Raji (cell line): ENCODE measurements around the gene OPA3.
A peak's percentile ranks its signal among the peaks of the same experiment; 100 is the strongest.

Experiments
- POLR2A ChIP-seq: IDR thresholded peaks from 2 replicates; pipeline ENCODE4 v1.6.1; 2011; ENCODE audit warnings: low read depth, low read length, control low read depth; ENCODE audit not compliant: insufficient read depth

OPA3 gene

DNA sequence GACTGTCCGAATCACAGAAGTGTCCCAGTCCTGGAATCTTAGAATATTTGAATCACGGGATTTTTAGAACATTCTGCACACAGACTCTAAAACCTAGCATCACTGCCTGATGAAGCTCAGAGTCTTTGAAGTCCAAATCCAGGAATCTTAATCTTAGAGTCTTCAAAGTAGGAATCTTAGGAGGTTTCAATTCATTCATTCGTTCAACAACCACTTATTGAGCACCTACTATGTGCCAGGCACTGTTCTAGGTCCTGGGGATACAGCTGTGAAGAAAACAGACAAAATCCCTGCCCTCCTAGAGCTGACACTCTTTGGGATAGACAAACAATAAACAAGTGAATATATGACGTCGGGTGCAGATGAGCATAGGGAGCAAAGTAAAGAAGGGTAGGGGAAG lies 89.4 kb downstream of the OPA3 start:
- TF ChIP-seq POLR2A, result no peak

GRCh38 chr19:45494261-45494916 lies 90.2 kb downstream of the OPA3 start:
- TF ChIP-seq POLR2A, result no peak

DNA sequence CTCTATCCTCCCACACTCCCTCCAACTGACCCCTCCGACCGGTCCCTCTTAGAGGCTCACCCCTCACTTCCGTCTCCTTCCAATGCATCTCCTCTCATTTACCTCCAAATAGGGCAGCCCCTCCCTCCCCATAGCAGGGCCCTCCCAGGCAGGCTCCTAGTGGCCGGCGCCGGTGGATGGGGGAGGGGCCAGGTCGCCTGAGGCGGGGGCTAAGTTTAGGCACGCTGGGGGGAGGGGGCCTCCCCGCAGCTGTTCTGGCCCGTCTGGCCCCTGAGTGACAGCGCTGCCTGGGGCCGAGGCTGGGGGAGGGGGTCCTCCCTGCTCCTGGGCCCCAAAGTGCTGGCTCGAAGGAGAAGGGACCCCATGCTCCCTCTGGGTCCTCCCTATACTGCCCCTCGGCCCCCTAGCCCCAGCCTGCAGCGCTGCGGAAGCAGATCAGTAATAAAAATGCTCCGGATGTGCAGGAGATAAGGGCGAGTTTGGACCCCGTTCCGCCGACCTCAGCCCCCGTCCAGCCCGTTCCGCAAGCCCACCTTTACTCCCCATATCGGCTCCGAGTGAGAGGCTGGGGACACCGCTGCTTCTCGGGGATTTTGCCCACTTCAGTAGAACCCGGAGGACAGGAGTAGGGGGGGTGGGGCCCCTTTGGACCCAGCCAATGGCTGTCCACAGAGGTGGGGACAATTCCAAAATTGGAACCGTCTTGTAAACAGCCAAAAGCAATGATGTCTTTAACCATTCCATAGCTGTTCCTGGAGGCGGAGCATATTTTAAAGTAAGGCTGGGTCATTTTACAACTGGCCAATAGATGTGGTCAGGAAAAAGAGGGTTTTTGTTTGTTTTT lies 91.8 kb downstream of the OPA3 start:
- TF ChIP-seq POLR2A, result no peak

DNA sequence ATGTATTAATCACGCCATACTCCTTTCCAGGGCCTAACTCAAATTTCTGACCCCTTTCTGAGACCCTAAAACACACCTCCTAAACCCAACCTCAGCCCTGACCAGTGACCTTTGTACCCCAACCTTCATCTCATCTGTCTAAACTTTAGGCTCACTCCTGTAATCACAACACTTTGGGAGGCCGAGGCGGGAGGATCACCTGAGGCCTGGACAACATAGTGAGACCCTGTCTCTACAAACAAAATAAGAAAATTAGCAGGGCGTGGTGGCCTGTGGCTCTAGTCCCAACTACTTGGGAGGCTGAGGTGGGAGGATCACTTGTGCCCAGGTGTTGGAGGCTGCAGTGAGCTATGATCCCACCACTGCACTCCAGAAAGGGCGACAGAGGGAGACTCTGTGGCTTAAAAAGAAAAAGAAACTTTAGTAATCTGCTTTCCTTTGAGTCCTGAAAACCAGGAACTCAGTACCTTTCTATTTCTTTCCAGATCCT lies 92.4 kb downstream of the OPA3 start:
- no peak for TF ChIP-seq POLR2A

GRCh38 chr19:45489216-45489855 lies 95.3 kb downstream of the OPA3 start:
- TF ChIP-seq POLR2A, result no peak

GRCh38 chr19:45488708-45489107 lies 95.9 kb downstream of the OPA3 start:
- TF ChIP-seq POLR2A, result no peak

DNA sequence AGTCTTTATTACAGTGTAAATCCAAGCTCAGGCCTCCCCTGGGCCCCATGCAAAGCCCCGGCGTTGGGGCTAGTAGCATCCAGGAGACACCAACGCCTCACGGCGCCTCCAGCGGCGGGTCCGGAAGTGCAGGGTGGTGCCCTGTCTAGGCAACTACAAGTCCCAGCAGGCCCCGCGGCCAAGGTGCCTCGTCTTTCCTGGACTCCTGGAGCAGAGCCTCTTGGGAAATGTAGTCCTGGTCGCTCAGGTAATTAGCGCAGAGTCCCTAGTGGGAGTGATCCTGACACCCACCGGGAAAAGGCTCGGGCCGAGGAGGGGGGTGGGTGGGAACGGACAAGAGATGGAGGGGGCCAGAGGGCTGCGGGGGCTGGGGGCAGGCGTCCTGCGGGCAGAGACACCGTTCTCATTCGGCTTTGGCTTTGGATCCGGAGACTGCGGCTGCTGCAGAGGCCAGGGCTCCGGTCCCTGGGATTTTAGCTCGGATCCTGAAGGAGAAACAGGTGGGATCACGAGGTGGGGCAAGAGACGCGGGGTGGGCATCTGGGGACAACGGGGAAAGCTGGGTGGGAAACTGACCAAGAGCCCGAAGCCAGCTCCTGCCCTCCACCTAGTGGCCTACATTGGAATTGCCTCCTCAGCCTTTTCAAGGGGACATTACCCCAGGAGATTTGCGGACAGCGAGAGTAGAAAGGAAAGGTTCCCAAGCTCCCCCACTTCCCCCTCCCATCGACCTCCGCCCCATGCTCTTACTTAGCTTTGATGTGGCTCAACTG lies 99.1 kb downstream of the OPA3 start:
- peak; percentile 19; the same call in 1 of the 2 replicates for TF ChIP-seq POLR2A

DNA sequence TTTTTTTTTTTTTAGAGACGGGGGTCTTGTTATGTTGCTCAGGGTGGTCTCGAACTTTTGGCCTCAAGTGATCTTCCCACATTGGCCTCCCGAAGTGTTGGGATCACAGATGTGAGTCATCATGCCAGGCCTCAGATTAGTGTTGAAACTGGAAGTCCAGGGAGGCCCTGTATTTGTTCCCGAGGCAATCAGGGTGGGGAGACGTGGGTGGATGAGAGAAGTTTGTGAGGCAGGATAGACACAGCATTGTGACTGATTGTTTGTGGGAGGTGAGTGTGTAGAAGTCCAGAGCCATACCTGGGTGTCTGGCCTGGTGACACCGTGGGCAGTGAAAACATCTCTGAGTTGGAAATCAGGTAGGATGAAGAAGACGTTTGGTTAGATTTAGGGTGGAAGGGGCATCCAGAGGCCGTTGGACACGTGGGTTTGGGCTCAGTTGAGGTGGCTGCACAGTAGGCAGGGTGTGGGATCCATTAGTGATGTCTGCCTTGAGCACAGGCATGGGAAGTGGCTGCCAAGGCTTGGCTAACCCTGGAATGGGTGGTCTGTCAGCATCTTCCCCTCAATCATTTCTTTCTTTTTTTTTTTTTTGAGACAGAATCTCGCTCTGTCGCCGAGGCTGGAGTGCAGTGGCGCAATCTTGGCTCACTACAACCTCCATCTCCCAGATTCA lies 100.2 kb downstream of the OPA3 start:
- TF ChIP-seq POLR2A, result no peak

DNA sequence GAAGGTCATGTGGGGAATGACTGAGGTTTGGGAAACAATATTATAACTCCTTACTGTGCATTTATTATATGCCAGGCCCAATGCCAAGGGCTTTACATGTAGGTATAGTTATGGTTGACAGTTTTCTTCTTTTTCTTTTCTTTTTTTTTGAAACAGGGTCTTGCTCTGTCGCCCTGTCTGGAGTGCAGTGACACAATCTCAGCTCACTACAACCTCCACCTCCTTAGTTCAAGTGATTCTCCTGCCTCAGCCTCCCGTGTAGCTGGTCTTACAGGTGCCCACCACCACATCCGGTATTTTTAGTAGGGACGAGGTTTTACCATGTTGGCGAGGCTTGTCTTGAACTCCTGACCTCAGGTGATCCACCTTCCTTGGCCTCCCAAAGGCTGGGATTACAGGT lies 101.6 kb downstream of the OPA3 start:
- TF ChIP-seq POLR2A, result no peak

GRCh38 chr19:45478454-45479238 lies 106.0 kb downstream of the OPA3 start:
- peak; percentile 73 for TF ChIP-seq POLR2A

DNA sequence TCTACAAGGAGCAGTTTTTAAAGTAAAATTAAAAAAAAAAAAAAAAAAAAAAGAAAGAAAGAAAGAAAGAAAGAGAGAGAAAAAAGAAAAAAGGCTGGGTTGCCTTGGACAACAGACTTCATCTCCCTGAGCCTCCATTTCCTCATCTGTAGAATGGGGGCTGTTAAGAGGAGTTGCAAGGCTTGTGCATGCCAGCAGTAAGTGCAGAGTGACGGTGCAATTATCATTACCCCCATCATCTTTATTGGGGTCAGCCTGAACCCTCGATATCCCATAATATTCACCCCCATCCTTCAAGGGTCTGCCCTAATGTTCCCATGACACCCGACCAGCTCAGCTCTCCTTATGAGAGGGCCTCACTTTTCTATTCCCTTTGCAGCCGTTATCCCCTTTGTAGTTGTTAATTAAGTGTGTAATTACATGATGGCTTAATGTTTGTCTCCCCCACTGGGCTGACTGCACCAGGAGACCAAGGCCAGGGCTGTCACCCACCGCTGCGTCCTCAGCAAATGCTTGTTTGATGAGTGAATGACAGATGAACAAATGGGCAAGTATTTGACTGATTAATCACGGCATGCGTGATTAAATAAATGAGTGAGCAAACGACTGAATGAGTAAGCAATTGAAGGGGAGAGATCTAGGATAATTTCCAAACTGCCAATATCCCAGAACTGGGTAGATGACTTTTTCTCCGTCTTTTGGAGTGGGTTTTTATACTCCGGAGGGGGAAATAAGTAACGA lies 106.7 kb downstream of the OPA3 start:
- TF ChIP-seq POLR2A, result no peak
